Esophagus muscularis mucosa (tissue), 3 donors: ENCODE data around the gene CENPS.

Source experiments
- POLR2A ChIP-seq: fragments of 450-650 bp; IDR thresholded peaks from one replicate; pipeline ENCODE4 v1.6.1; 2017; ENCODE audit warnings: antibody characterized with exemption, moderate library complexity, mild to moderate bottlenecking, low read depth
- POLR2AphosphoS5 ChIP-seq, 2 donors: sonication (generic); formaldehyde crosslinking; IDR thresholded peaks; one replicate each; pipeline ENCODE4 v1.6.1; 2017; ENCODE audit warnings: antibody characterized with exemption in 2 of 2
- TF ChIP-seq, protein P1 (sequence below), 3 experiments: fragments of 200-600 bp in 2 of 3; fragments of 450-650 bp in 1 of 3; sonication (generic) in 2 of 3; IDR thresholded peaks; one replicate each; pipeline ENCODE4 v1.5.1; 2017 to 2019; ENCODE audit warnings: antibody characterized with exemption in 3 of 3, mild to moderate bottlenecking in 2 of 3, moderate library complexity in 1 of 3

DNA sequence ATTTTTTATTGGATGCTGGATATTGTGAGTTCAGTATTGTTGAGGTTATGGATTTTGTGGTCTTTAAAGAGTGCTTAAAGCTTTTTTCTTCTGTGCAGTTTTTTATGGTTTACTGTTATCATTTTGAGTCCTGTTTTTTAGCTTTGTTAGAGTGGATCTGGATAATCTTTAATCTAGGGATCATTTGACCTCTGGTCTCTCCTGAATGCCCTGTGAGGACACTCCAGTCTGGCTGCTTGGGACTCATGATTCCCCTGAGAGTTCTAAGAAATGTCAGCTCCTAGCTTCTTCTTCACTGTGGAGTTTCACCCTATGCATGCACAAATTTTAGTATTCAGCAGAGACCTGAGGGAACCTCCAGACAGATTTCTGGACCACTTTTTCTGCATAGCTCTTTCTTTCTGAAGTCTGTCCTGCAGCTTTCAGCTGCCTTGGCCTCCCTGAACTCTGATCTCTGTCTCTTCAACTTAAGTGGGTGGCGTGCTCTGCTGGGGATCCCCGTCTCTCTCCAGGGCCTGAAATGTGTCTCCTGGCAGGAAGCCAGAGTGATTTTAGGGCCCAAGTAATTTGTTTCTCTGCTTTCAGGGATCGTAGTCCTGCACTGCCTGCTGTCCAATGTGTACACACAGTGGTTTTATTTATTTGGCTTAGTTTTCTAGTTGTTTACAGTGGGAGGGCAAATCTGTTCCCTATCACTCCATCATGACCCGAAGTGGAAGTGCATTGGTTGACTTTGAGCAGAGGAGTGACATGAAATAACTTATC is 59.2 kb downstream of the CENPS start:
- TF ChIP-seq, protein P1, sequence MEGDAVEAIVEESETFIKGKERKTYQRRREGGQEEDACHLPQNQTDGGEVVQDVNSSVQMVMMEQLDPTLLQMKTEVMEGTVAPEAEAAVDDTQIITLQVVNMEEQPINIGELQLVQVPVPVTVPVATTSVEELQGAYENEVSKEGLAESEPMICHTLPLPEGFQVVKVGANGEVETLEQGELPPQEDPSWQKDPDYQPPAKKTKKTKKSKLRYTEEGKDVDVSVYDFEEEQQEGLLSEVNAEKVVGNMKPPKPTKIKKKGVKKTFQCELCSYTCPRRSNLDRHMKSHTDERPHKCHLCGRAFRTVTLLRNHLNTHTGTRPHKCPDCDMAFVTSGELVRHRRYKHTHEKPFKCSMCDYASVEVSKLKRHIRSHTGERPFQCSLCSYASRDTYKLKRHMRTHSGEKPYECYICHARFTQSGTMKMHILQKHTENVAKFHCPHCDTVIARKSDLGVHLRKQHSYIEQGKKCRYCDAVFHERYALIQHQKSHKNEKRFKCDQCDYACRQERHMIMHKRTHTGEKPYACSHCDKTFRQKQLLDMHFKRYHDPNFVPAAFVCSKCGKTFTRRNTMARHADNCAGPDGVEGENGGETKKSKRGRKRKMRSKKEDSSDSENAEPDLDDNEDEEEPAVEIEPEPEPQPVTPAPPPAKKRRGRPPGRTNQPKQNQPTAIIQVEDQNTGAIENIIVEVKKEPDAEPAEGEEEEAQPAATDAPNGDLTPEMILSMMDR (IDR thresholded peaks at IDR 0.05): no peak
- TF ChIP-seq POLR2A (no peak), POLR2AphosphoS5 (IDR thresholded peaks at IDR 0.05) (no peak)
